GM12878 (cell line): Measurements from ENCODE around the gene ELK4. TPM values are rescaled to one million over a fixed set of nuclear protein-coding genes. Genes with fewer than 3 reads are reported as not detected.

Experiments used
- ATAC-seq: fragments of 200-7000 bp; cut with Tn5 transposase; 3 replicates; pipeline ENCODE4 v1.9.1; 2020; ENCODE audit warnings: mild to moderate bottlenecking, moderate library complexity
- BruUV-seq: library from RNA; stranded (reverse); fragments of 400-500 nt; replicated peaks from 2 replicates; lab custom pipeline; 2021; lab: Mats Ljungman, UMichigan
- CTCF ChIA-PET: fragments of 300-600 bp; sonication (Branson Sonifier 250); formaldehyde crosslinking; extraction: SDS; loops from one replicate; lab custom pipeline; 2021; ENCODE audit warnings: inconsistent platforms; lab: Yijun Ruan, JAX
- POLR2A ChIA-PET: fragments of 350-600 bp; formaldehyde crosslinking; extraction: SDS; loops from one replicate; lab custom pipeline; 2021; ENCODE audit warnings: inconsistent platforms; lab: Charles Lee
- RAD21 ChIA-PET: fragments of 300-600 bp; sonication (Branson Sonifier 250); formaldehyde crosslinking; loops from one replicate; lab custom pipeline; 2023; ENCODE audit warnings: antibody characterized with exemption; ENCODE audit not compliant: unreplicated experiment; lab: Charles Lee
- SMC1A ChIA-PET: fragments of 300-600 bp; sonication (Branson Sonifier 250); formaldehyde crosslinking; loops from one replicate; lab custom pipeline; 2023; ENCODE audit not compliant: unreplicated experiment, uncharacterized antibody; lab: Charles Lee
- DNase-seq: peaks from one replicate; pipeline ENCODE4 v3.0.0-alpha.2; 2011; ENCODE audit warnings: low read depth, low spot score
- FAIRE-seq: peaks from 3 replicates; lab custom pipeline; 2011; peaks lifted over from hg19 to GRCh38; lab: Jason Lieb, UNC
- H2AFZ ChIP-seq: 2 replicates; pipeline ENCODE4 v1.6.0; 2011; ENCODE audit warnings: low read depth, low read length, control low read depth; ENCODE audit not compliant: control insufficient read depth
- H3K27ac ChIP-seq: 2 replicates; pipeline ENCODE4 v1.5.1; 2011; ENCODE audit warnings: control low read depth; ENCODE audit not compliant: control insufficient read depth, insufficient read depth
- H3K27me3 ChIP-seq, 2 experiments: replicated peaks in 1 of 2; 2 replicates each; pipeline versions ENCODE4 v1.6.0 to v1.6.1; 2011; ENCODE audit warnings: low read length in 1 of 2; ENCODE audit not compliant: control insufficient read depth in 2 of 2, insufficient read depth in 2 of 2
- H3K36me3 ChIP-seq, 2 experiments: 2 replicates each; pipeline ENCODE4 v1.5.1; 2011; ENCODE audit warnings: low read length in 1 of 2; ENCODE audit not compliant: control insufficient read depth in 2 of 2, insufficient read depth in 2 of 2
- H3K4me1 ChIP-seq: 2 replicates; pipeline ENCODE4 v1.6.1; 2011; ENCODE audit warnings: mild to moderate bottlenecking, low read length, moderate library complexity, mixed read lengths; ENCODE audit not compliant: control insufficient read depth, insufficient read depth
- H3K4me2 ChIP-seq: 2 replicates; pipeline ENCODE4 v1.6.0; 2011; ENCODE audit warnings: control low read depth; ENCODE audit not compliant: control insufficient read depth, insufficient read depth
- H3K4me3 ChIP-seq: fragments of 200-600 bp; sonication (generic); 2 replicates; pipeline ENCODE4 v1.5.1; 2016
- H3K79me2 ChIP-seq: 2 replicates; pipeline ENCODE4 v1.6.0; 2011; ENCODE audit warnings: low read length; ENCODE audit not compliant: control insufficient read depth, insufficient read depth
- H3K9ac ChIP-seq: 2 replicates; pipeline ENCODE4 v1.8.0; 2011; ENCODE audit warnings: low read length, control low read depth, mixed read lengths; ENCODE audit not compliant: control insufficient read depth, insufficient read depth
- H3K9me3 ChIP-seq: replicated peaks from 3 replicates; pipeline ENCODE4 v1.5.1; 2011; ENCODE audit warnings: mild to moderate bottlenecking, low read length; ENCODE audit not compliant: control insufficient read depth, insufficient read depth
- H4K20me1 ChIP-seq: 2 replicates; pipeline ENCODE4 v1.6.0; 2011; ENCODE audit not compliant: control insufficient read depth, insufficient read depth
- BCL3 ChIP-seq: IDR thresholded peaks from 2 replicates; pipeline ENCODE4 v1.6.1; 2011; ENCODE audit warnings: borderline replicate concordance, low read depth, mild to moderate bottlenecking, moderate library complexity, low read length; ENCODE audit not compliant: insufficient read depth, poor library complexity, severe bottlenecking
- EED ChIP-seq: sonication (generic); IDR thresholded peaks from 2 replicates; pipeline ENCODE4 v1.6.1; 2016; ENCODE audit warnings: antibody characterized with exemption, low read depth
- ETV6 ChIP-seq, 2 experiments: fragments of 450-650 bp in 1 of 2; IDR thresholded peaks in 1 of 2; conservative IDR thresholded peaks in 1 of 2; 2 replicates each; pipeline ENCODE4 v1.6.1; 2014; ENCODE audit warnings: antibody characterized with exemption in 1 of 2, borderline replicate concordance in 1 of 2, low read depth in 1 of 2, mild to moderate bottlenecking in 1 of 2, moderate library complexity in 1 of 2
- HSF1 ChIP-seq: fragments of 150-350 bp; IDR thresholded peaks from 2 replicates; pipeline ENCODE4 v1.6.1; 2014; ENCODE audit warnings: mild to moderate bottlenecking, low read depth, low read length
- IKZF2 ChIP-seq, 2 experiments: fragments of 450-650 bp; IDR thresholded peaks; 2 replicates each; pipeline ENCODE4 v1.6.1; 2017; ENCODE audit warnings: mild to moderate bottlenecking in 2 of 2, moderate library complexity in 2 of 2
- JUNB ChIP-seq: IDR thresholded peaks from 2 replicates; pipeline ENCODE4 v1.6.1; 2016; ENCODE audit warnings: antibody characterized with exemption, mild to moderate bottlenecking
- JUND ChIP-seq: IDR thresholded peaks from 2 replicates; pipeline ENCODE4 v1.6.1; 2012; ENCODE audit warnings: low read depth, mild to moderate bottlenecking, low read length, improper control_type of control experiment, moderate library complexity
- MEF2B ChIP-seq: fragments of 450-650 bp; IDR thresholded peaks from 2 replicates; pipeline ENCODE4 v1.6.1; 2018; ENCODE audit warnings: mild to moderate bottlenecking, moderate library complexity; ENCODE audit not compliant: partially characterized antibody, poor library complexity, severe bottlenecking
- NFIC ChIP-seq: IDR thresholded peaks from 2 replicates; pipeline ENCODE4 v1.6.1; 2012; ENCODE audit warnings: low read depth, mild to moderate bottlenecking, inconsistent platforms, low read length, moderate library complexity
- NFYA ChIP-seq: IDR thresholded peaks from 2 replicates; pipeline ENCODE4 v1.6.1; 2011; ENCODE audit warnings: low read depth, mild to moderate bottlenecking, low read length, improper control_type of control experiment, borderline replicate concordance
- PAX8 ChIP-seq: fragments of 450-650 bp; IDR thresholded peaks from 2 replicates; pipeline ENCODE4 v1.6.1; 2017; ENCODE audit warnings: mild to moderate bottlenecking, moderate library complexity
- RAD51 ChIP-seq: fragments of 450-650 bp; IDR thresholded peaks from 2 replicates; pipeline ENCODE4 v1.6.1; 2016; ENCODE audit warnings: moderate library complexity, mild to moderate bottlenecking, inconsistent platforms
- YY1 ChIP-seq: IDR thresholded peaks from 2 replicates; pipeline ENCODE4 v1.6.1; 2011; ENCODE audit warnings: low read depth, mild to moderate bottlenecking, low read length
- ZSCAN29 ChIP-seq: fragments of 450-650 bp; IDR thresholded peaks from 2 replicates; pipeline ENCODE4 v1.6.1; 2017; ENCODE audit warnings: mild to moderate bottlenecking, moderate library complexity
- WGBS: methylation state at CpG from one replicate; pipeline ENCODE4 v1.1.6; 2016; ENCODE audit warnings: low lambda C conversion rate; ENCODE audit not compliant: insufficient replicate concordance, insufficient coverage; ENCODE audit errors: missing lambda C conversion rate; 5-methylcytosine and 5-hydroxymethylcytosine counted together
- in situ Hi-C: fragments of 300-500 bp; cut with MboI; formaldehyde crosslinking; loops from 9 replicates; pipeline ENCODE4 v1.14.3; 2018; ENCODE audit warnings: mixed read lengths
- intact Hi-C: fragments of 100-400 bp; cut with micrococcal nuclease; formaldehyde crosslinking; loops from one replicate; pipeline ENCODE4 v1.14.2; 2022; ENCODE audit not compliant: unreplicated experiment
- polyA plus RNA-seq, 11 experiments: library from polyadenylated mRNA; depleted of rRNA in 4 of 11; unstranded in 6 of 11; stranded (reverse) in 5 of 11; fragments of >200 nt; fragmentation: Nextera tagmentation in 4 of 11; fragmentation: Illumina TruSeq in 1 of 11; extraction: Ambion mirVana in 4 of 11; extraction: Trizol in 1 of 11; gene quantifications; 1 replicate in 1 of 11; 2 replicates in 10 of 11; pipeline versions ENCODE4 v1.2.1 to v1.2.3, GENCODE V29; 2011 to 2016; ENCODE audit warnings: inconsistent platforms in 2 of 11, missing spikeins in 2 of 11, low read depth in 1 of 11
- total RNA-seq, 4 experiments: library from RNA; depleted of rRNA in 3 of 4; stranded (reverse); fragments of >200 nt in 3 of 4; fragmentation: Illumina TruSeq in 1 of 4; extraction: Trizol in 1 of 4; gene quantifications; 2 replicates each; pipeline versions ENCODE4 v1.2.1 to v1.2.3, GENCODE V29; 2013 to 2021
- TF ChIP-seq, protein P1 (sequence below): fragments of 450-650 bp; IDR thresholded peaks from 2 replicates; pipeline ENCODE4 v1.6.1; 2016; ENCODE audit warnings: mild to moderate bottlenecking
- TF ChIP-seq, protein P2 (sequence below): fragments of 450-650 bp; IDR thresholded peaks from 2 replicates; pipeline ENCODE4 v1.6.1; 2017; ENCODE audit warnings: mild to moderate bottlenecking, moderate library complexity

ELK4 gene
- total and polyA plus RNA-seq, 10 of the 15 experiments (the other 5 are each of a cell fraction or from before 2014, with no cell fraction given), result 5.2 to 71.5 (median 18.5) TPM

- Histone ChIP-seq H3K27me3 (no peaks in the 10 kb centered on the region), H3K27ac (peak overlapping the region; percentile 33; the same call in 1 of the 2 replicates), H3K4me2 (peak overlapping the region; percentile 67), H3K36me3 (peaks cover 4 to 14% of the 10 kb centered on the region in 2 experiments; a peak in 3 of 4 replicates), H3K4me3 (peak overlapping the region; percentile 29; the same call in 1 of the 2 replicates), H3K9me3 (no peaks in the 10 kb centered on the region), H3K79me2 (peaks cover 69% of the 10 kb centered on the region), H2AFZ (no peak overlapping the region; the same call in 1 of the 2 replicates), H4K20me1 (no peaks in the 10 kb centered on the region), H3K4me1 (peaks cover 12% of the 10 kb centered on the region), H3K9ac (no peak overlapping the region; the same call in 1 of the 2 replicates)
- ChIA-PET CTCF (interaction anchor here (0.8 to 1.5 kb wide), 3 partner anchors 31 to 34 kb away, joined by 3 to 11 read pairs (median 5); no protein-coding TSS in a partner anchor), RAD21 (interaction anchor here (1.4 kb wide), 1 partner anchor 33 kb away, joined by 8 read pairs; no protein-coding TSS in a partner anchor), SMC1A (interaction anchor here (0.7 to 1.5 kb wide), 6 partner anchors 18 to 126 kb away, joined by 3 to 5 read pairs (median 3); no protein-coding TSS in a partner anchor), POLR2A (no interaction called here)
- FAIRE-seq (peak; percentile 35), DNase-seq (no peak), ATAC-seq (peak; percentile 7)
- BruUV-seq, result no TSS peak
- intact Hi-C loops (no loop called here), in situ Hi-C loops (no loop called here)
- 18% methylated on average over 3 of the region's 3 CpGs for WGBS
- 0 out of 2 replicates have a peak, but pooled peaks have one; percentile 25 for TF ChIP-seq JUNB
- no peak for TF ChIP-seq HSF1
- no peak for TF ChIP-seq JUND
- TF ChIP-seq EED, result peak; percentile 77
- TF ChIP-seq NFIC, result no peak
- TF ChIP-seq, protein P1, sequence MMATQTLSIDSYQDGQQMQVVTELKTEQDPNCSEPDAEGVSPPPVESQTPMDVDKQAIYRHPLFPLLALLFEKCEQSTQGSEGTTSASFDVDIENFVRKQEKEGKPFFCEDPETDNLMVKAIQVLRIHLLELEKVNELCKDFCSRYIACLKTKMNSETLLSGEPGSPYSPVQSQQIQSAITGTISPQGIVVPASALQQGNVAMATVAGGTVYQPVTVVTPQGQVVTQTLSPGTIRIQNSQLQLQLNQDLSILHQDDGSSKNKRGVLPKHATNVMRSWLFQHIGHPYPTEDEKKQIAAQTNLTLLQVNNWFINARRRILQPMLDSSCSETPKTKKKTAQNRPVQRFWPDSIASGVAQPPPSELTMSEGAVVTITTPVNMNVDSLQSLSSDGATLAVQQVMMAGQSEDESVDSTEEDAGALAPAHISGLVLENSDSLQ, result peak; percentile 51
- peak; percentile 66 to 82 for TF ChIP-seq IKZF2 (IDR thresholded peaks at IDR 0.05)
- peak in 1 of 2 experiments; percentile 27; a peak in 1 of 4 replicates for TF ChIP-seq ETV6 (conservative IDR thresholded peaks at IDR 0.05 in 1 of 2, IDR thresholded peaks at IDR 0.05 in 1 of 2; ENCODE audit: borderline replicate concordance in 1 of 2, low read depth in 1 of 2)
- TF ChIP-seq ZSCAN29, result no peak
- TF ChIP-seq, protein P2, sequence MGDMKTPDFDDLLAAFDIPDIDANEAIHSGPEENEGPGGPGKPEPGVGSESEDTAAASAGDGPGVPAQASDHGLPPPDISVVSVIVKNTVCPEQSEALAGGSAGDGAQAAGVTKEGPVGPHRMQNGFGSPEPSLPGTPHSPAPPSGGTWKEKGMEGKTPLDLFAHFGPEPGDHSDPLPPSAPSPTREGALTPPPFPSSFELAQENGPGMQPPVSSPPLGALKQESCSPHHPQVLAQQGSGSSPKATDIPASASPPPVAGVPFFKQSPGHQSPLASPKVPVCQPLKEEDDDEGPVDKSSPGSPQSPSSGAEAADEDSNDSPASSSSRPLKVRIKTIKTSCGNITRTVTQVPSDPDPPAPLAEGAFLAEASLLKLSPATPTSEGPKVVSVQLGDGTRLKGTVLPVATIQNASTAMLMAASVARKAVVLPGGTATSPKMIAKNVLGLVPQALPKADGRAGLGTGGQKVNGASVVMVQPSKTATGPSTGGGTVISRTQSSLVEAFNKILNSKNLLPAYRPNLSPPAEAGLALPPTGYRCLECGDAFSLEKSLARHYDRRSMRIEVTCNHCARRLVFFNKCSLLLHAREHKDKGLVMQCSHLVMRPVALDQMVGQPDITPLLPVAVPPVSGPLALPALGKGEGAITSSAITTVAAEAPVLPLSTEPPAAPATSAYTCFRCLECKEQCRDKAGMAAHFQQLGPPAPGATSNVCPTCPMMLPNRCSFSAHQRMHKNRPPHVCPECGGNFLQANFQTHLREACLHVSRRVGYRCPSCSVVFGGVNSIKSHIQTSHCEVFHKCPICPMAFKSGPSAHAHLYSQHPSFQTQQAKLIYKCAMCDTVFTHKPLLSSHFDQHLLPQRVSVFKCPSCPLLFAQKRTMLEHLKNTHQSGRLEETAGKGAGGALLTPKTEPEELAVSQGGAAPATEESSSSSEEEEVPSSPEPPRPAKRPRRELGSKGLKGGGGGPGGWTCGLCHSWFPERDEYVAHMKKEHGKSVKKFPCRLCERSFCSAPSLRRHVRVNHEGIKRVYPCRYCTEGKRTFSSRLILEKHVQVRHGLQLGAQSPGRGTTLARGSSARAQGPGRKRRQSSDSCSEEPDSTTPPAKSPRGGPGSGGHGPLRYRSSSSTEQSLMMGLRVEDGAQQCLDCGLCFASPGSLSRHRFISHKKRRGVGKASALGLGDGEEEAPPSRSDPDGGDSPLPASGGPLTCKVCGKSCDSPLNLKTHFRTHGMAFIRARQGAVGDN, result no peak
- no peak for TF ChIP-seq BCL3
- TF ChIP-seq NFYA, result no peak
- no peak for TF ChIP-seq RAD51
- TF ChIP-seq PAX8, result no peak
- no peak for TF ChIP-seq YY1
- TF ChIP-seq MEF2B, result no peak
Measured at GRCh38 chr1:205626216-205626615, 5.6 kb downstream of the ELK4 start.
